ENCODE measurements around the gene SND1.

The SND1 gene

DNA sequence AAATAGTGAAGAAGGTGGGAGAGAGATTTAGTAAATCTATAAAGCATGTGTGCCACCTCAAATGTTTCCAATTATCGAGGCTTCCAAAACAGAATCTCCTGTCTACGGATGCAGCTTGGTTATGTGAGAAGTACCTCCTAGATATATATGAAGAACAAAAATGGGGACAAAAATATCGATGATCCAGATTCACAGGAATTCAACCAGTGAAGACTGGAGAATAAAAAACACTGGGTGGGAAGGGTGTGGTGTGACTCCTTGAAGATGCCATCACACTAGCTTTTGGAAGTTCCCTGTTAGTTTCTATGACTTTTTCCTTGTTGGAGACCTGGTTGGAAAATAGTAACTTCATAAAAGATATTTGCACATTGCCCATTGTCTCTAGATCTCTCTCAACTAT, 226.8 kb downstream of the SND1 start:
- H4K20me1 ChIP-seq (ENCODE audit: control insufficient read depth, insufficient read depth, low read depth, low read length): no peaks in the 10 kb centered on the region
- H3K36me3 ChIP-seq (ENCODE audit: control insufficient read depth, low read length): peaks cover 4% of the 10 kb centered on the region
- no peaks in the 10 kb centered on the region for H3K27me3 ChIP-seq (ENCODE audit: control insufficient read depth, low read length)
- TF ChIP-seq CTCF (IDR thresholded peaks at IDR 0.05; ENCODE audit: low read depth, low read length, poor library complexity, severe bottlenecking): no peak
- TF ChIP-seq EZH2phosphoT487 (IDR thresholded peaks at IDR 0.05; ENCODE audit: borderline replicate concordance, low read length): no peak
- H3K79me2 ChIP-seq (ENCODE audit: control insufficient read depth, low read length): peaks cover 5% of the 10 kb centered on the region; the same call in 1 of the 2 replicates
- no peak overlapping the region for H3K4me2 ChIP-seq (ENCODE audit: low read length)
- no peaks in the 10 kb centered on the region for H3F3A ChIP-seq (ENCODE audit: control insufficient read depth, insufficient read depth)
- no peaks in the 10 kb centered on the region for H3K4me1 ChIP-seq (ENCODE audit: control insufficient read depth, low read length)
- H3K27ac ChIP-seq (ENCODE audit: low read depth, low read length): no peak overlapping the region
- no peaks in the 10 kb centered on the region for H3K9me2 ChIP-seq (replicated peaks; ENCODE audit: control insufficient read depth, low read length)
- no peaks in the 10 kb centered on the region for H3K9me3 ChIP-seq (ENCODE audit: control insufficient read depth, insufficient read depth, low read length)
- no peak overlapping the region for H3K4me3 ChIP-seq (ENCODE audit: low read length)

GRCh38 chr7:127879436-127879835, 227.4 kb downstream of the SND1 start:
- no peak overlapping the region for H3K4me2 ChIP-seq (ENCODE audit: low read length)
- peaks cover 5% of the 10 kb centered on the region; the same call in 1 of the 2 replicates for H3K79me2 ChIP-seq (ENCODE audit: control insufficient read depth, low read length)
- H3K27me3 ChIP-seq (ENCODE audit: control insufficient read depth, low read length): no peaks in the 10 kb centered on the region
- no peaks in the 10 kb centered on the region for H3F3A ChIP-seq (ENCODE audit: control insufficient read depth, insufficient read depth)
- no peaks in the 10 kb centered on the region for H3K9me2 ChIP-seq (replicated peaks; ENCODE audit: control insufficient read depth, low read length)
- no peaks in the 10 kb centered on the region for H4K20me1 ChIP-seq (ENCODE audit: control insufficient read depth, insufficient read depth, low read depth, low read length)
- H3K4me1 ChIP-seq (ENCODE audit: control insufficient read depth, low read length): no peaks in the 10 kb centered on the region
- H3K27ac ChIP-seq (ENCODE audit: low read depth, low read length): no peak overlapping the region
- no peak for TF ChIP-seq CTCF (IDR thresholded peaks at IDR 0.05; ENCODE audit: low read depth, low read length, poor library complexity, severe bottlenecking)
- TF ChIP-seq EZH2phosphoT487 (IDR thresholded peaks at IDR 0.05; ENCODE audit: borderline replicate concordance, low read length): no peak
- no peak overlapping the region for H3K4me3 ChIP-seq (ENCODE audit: low read length)
- H3K9me3 ChIP-seq (ENCODE audit: control insufficient read depth, insufficient read depth, low read length): no peaks in the 10 kb centered on the region
- H3K36me3 ChIP-seq (ENCODE audit: control insufficient read depth, low read length): peaks cover 4% of the 10 kb centered on the region

DNA sequence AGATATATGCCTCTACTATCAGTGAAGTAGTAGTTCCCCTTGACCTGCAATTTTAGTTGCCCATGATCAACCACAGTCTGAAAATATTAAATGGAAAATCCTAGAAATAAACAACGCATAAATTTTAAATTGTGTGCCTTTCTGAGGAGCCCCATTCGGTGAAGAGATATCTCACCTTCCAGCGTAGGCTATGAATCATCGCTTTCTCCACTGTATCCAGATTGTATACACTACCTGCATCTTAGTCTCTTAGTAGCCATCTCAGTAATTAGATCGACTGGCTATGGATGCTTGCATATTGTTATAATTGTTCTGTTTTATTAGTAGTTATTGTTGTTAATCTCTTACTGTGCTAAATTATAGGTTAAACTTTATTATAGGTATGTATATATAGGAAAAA, 227.9 kb downstream of the SND1 start:
- TF ChIP-seq EZH2phosphoT487 (IDR thresholded peaks at IDR 0.05; ENCODE audit: borderline replicate concordance, low read length) (no peak), CTCF (IDR thresholded peaks at IDR 0.05; ENCODE audit: low read depth, low read length, poor library complexity, severe bottlenecking) (no peak)
- H3K79me2 ChIP-seq (ENCODE audit: control insufficient read depth, low read length): peaks cover 5% of the 10 kb centered on the region; the same call in 1 of the 2 replicates

More for the DNA sequence above, 227.9 kb downstream of the SND1 start:
- no peak overlapping the region for H3K4me3 ChIP-seq (ENCODE audit: low read length)
- H3K9me3 ChIP-seq (ENCODE audit: control insufficient read depth, insufficient read depth, low read length): no peaks in the 10 kb centered on the region
- no peak overlapping the region for H3K4me2 ChIP-seq (ENCODE audit: low read length)
- peaks cover 4% of the 10 kb centered on the region for H3K36me3 ChIP-seq (ENCODE audit: control insufficient read depth, low read length)
- no peaks in the 10 kb centered on the region for H3K27me3 ChIP-seq (ENCODE audit: control insufficient read depth, low read length)
- no peaks in the 10 kb centered on the region for H3K9me2 ChIP-seq (replicated peaks; ENCODE audit: control insufficient read depth, low read length)
- H3K4me1 ChIP-seq (ENCODE audit: control insufficient read depth, low read length): no peaks in the 10 kb centered on the region
- no peaks in the 10 kb centered on the region for H4K20me1 ChIP-seq (ENCODE audit: control insufficient read depth, insufficient read depth, low read depth, low read length)
- no peak overlapping the region for H3K27ac ChIP-seq (ENCODE audit: low read depth, low read length)
- H3F3A ChIP-seq (ENCODE audit: control insufficient read depth, insufficient read depth): no peaks in the 10 kb centered on the region
